ENCODE results near the gene FAT1. TPM values are rescaled to one million over a fixed set of nuclear protein-coding genes. Genes with fewer than 3 reads are reported as not detected.
A peak's percentile ranks its signal among the peaks of the same experiment; 100 is the strongest.

FAT1 gene
- total RNA-seq, 2 donors from 2014 or later, result not detected

DNA sequence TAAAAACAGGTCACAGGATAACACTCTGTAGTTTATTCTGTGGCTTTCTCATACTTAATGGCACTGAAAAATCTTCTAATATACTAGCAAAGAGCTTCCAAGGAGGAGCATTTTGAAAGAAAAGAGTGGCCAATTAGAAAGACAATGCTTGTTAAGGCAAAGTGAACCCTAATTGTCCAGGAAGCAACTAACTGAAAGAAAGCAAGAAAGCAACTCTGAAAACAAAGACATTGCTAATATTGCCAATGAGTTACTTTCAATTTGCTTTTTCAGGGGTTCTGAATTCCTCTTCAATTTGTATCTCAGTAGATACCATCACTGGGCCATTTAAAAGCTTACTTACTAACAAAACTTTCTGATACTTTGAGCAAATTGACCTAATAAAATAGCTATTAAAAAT, 89.8 kb downstream of the FAT1 start:
- no peaks in the 10 kb centered on the region for H3K9me3 Mint-ChIP-seq
- H3K4me3 Mint-ChIP-seq, result no peak overlapping the region
- ATAC-seq (no peak), DNase-seq (ENCODE audit: low spot score) (no peak)
- H3K27ac Mint-ChIP-seq, result no peak overlapping the region
- H3K4me1 Mint-ChIP-seq (ENCODE audit: low read depth in 2 of 2), result no peaks in the 10 kb centered on the region
- no peaks in the 10 kb centered on the region for H3K36me3 Mint-ChIP-seq
- H3K27me3 Mint-ChIP-seq, result no peaks in the 10 kb centered on the region

DNA sequence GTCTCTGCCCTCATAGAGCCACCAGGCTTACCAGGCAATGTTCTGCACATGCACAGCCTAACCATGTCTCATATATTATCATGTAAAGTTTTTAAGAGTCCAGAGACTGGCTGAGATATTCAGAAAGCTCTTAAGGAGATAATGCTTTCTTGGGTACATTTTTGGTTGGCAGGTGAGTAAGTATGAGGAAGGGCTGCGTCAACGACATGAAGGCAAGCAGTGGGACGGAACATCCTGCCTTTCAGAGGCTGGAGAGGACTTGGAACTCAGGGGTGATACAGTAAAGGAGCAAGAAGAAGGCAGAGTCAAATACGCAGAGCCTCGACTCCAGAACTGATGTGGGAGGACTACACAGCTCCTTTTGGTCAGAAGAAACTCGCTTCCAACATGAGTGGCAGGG, 93.5 kb downstream of the FAT1 start:
- no peak overlapping the region for H3K27ac Mint-ChIP-seq
- H3K4me3 Mint-ChIP-seq, result no peak overlapping the region
- H3K4me1 Mint-ChIP-seq (ENCODE audit: low read depth in 2 of 2), result no peaks in the 10 kb centered on the region

DNA sequence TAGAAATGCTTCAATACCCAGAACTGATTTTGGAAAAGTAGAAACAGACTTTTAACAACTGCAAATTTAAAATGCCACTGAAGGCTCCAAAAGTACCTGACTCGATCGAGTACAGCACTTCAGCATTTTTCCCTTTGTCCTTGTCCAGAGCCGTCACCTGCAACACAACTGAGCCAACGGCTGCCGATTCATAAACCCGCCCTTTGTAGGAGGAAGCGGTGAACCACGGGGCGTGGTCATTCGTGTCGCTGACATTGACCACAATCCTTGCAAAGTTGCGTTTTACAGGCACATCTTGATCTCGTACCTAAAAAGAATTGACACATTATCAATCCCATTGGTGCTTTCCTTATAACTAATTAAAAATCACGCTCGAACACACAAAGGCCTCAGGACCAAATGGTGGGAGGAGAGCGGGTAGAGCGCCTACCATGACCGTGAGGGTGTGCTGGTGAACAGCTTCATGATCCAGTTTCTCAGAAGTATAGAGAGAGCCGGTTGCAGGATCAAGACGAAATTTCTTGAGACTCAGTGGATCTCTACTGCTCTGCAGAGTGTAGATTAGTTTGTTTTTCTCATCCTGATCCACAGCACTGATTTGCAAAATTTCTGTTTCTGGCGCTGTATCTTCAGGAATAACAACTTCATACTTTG, 95.5 kb downstream of the FAT1 start:
- no peak overlapping the region for H3K4me3 Mint-ChIP-seq
- H3K27me3 Mint-ChIP-seq, result no peaks in the 10 kb centered on the region

More for the DNA sequence above, 93.5 kb downstream of the FAT1 start:
- DNase-seq (ENCODE audit: low spot score) (no peak), ATAC-seq (no peak)
- Mint-ChIP-seq H3K9me3 (no peaks in the 10 kb centered on the region), H3K36me3 (no peaks in the 10 kb centered on the region), H3K27me3 (no peaks in the 10 kb centered on the region)

DNA sequence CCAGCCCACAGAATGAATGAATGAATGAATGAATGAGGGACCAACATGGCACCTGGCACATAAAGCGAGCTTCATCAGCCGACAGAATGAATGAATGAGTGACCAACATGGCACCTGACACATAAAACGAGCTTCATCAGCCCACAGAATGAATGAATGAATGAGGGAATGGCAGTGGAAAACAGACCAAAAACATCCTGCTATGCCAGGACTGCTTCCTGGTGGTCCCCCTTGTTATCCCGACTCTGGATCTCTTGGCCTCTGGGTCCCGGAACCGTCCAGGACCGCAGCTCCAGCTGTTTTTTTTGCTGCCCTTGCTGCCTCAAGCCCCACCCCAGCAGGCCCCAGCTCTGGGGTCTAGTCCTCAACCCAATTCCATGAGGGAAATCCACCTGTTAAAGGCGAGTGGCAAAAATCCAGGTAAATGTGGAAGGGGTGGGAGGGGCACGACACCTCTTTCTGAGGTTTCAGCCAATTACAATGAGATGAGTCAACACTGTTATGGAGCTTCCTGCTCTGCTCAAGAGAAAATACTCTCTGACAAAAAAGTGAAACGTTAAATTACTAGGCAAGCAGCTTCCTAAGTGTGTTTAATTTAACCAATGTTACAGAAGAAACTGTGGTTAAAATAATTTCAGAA, 96.3 kb downstream of the FAT1 start:
- H3K36me3 Mint-ChIP-seq, result no peaks in the 10 kb centered on the region
- H3K9me3 Mint-ChIP-seq, result peaks cover 9% of the 10 kb centered on the region
- no peaks in the 10 kb centered on the region for H3K27me3 Mint-ChIP-seq
- H3K4me1 Mint-ChIP-seq (ENCODE audit: low read depth in 2 of 2), result no peaks in the 10 kb centered on the region
- ATAC-seq, result peak in 1 of 2 donors; percentile 59
- DNase-seq (ENCODE audit: low spot score), result no peak
- H3K4me3 Mint-ChIP-seq, result no peak overlapping the region
- H3K27ac Mint-ChIP-seq, result no peak overlapping the region

More for the DNA sequence above, 95.5 kb downstream of the FAT1 start:
- Mint-ChIP-seq H3K36me3 (no peaks in the 10 kb centered on the region), H3K4me1 (ENCODE audit: low read depth in 2 of 2) (no peaks in the 10 kb centered on the region), H3K9me3 (peaks cover 5% of the 10 kb centered on the region), H3K27ac (no peak overlapping the region)
- DNase-seq (ENCODE audit: low spot score) (no peak), ATAC-seq (no peak)

DNA sequence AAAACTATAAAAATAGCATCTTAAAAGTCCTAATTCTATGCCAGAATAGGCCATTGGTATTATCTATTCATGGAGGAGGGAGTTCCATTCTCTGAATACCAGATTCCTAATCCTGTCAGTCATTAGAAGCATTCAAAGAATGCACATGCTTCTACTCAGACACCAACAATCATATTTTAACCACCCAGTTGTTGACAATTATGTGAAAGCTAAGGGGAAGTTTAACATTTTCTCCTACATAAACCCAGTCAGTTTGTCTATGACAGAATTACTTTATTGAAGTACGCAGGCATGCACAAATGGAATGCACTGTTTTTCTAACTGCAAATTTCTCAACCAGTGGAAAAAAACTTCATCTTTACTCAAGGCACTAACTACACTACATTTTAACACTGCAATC, 98.7 kb downstream of the FAT1 start:
- Mint-ChIP-seq H3K4me3 (no peak overlapping the region), H3K4me1 (ENCODE audit: low read depth in 2 of 2) (no peaks in the 10 kb centered on the region), H3K27ac (no peak overlapping the region), H3K9me3 (peaks cover 9% of the 10 kb centered on the region), H3K36me3 (no peaks in the 10 kb centered on the region), H3K27me3 (no peaks in the 10 kb centered on the region)
- DNase-seq (ENCODE audit: low spot score) (no peak), ATAC-seq (no peak)

DNA sequence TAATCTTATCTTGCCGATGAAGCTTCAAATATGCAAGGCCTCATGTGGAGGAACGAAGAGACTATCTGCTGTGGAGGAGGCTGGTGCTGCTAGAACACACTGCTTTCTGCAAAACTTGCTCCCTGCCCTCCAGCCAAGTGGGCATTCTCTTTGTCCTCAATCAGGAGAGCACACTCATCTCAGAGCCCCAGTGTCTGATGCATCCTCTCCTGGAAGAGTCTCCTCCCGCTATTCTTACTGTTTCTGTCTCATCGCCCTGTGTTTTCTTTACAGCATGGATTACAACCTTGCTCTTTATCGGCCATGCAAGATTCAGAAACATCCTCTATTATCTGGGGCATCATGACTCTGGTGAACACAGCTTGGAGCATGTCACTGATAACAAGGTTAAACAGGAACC, 100.1 kb downstream of the FAT1 start:
- Mint-ChIP-seq H3K27me3 (no peaks in the 10 kb centered on the region), H3K4me1 (ENCODE audit: low read depth in 2 of 2) (no peaks in the 10 kb centered on the region), H3K9me3 (peaks cover 9% of the 10 kb centered on the region), H3K27ac (no peak overlapping the region), H3K4me3 (no peak overlapping the region), H3K36me3 (no peaks in the 10 kb centered on the region)
- DNase-seq (ENCODE audit: low spot score) (no peak), ATAC-seq (no peak)

DNA sequence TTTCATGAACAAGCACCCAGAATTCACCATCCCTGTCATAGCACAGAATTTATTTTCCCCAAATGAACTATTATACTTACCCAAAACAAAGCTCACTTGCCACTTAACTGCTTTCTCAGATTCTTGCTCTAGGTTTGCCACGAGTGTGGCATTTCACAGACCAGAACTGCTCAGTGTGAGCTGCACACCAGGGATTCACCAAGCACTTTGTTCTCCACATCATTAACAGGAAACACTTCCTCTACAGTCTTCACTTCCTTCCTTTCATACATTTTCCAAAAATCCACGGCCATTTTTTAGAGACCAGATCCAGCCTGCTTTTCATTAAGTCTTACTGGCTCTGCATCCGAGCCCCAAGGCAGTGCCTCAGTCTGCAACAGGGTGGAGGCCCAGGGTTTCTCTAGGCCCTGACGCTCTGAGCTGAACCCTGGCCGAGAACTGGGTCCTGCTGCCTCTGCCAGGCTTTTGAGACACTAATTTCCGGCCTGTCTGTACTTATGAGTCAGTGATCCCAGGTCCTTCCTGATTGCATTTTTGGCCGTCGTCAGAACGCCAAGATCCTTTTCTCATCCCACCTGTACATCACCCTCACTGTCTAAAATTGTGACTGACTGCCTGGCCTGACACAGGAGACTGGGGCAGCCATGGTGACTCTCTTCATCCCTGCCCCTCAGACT, 100.7 kb downstream of the FAT1 start:
- no peaks in the 10 kb centered on the region for H3K36me3 Mint-ChIP-seq
- no peaks in the 10 kb centered on the region for H3K4me1 Mint-ChIP-seq (ENCODE audit: low read depth in 2 of 2)
- DNase-seq (ENCODE audit: low spot score) (no peak), ATAC-seq (peak in 1 of 2 donors; percentile 31)
- no peak overlapping the region for H3K4me3 Mint-ChIP-seq
- peaks cover 13% of the 10 kb centered on the region for H3K9me3 Mint-ChIP-seq
- no peaks in the 10 kb centered on the region for H3K27me3 Mint-ChIP-seq
- H3K27ac Mint-ChIP-seq, result no peak overlapping the region

DNA sequence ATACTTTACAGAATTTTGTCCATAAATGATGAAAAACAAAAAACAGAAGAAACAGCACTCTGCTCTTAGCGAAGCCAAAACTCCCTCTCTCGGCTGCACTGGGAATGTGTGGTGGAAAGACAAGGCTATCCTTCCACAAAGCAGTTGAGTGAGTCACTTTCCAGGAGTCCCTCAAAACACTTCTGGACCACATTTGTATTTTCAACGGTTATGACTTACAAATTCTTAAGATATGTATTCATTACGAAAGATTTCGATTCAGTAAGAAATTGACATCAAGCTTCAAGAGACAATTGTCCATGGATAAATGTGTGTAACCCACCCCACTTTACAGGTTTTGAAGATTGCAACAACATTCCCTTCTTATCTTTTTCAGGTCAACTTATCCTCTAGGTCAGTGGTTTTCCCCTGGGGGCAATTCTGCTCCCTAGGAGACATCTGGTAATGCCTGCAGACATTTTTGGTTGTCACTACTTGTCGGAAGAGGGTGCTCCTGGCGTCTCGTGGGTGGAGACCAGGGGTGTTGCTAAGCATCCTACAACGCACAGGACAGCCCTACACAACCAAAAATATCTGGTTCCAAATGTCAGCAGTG, 101.6 kb downstream of the FAT1 start:
- Mint-ChIP-seq H3K27me3 (no peaks in the 10 kb centered on the region), H3K9me3 (peaks cover 14% of the 10 kb centered on the region), H3K36me3 (no peaks in the 10 kb centered on the region), H3K27ac (no peak overlapping the region), H3K4me1 (ENCODE audit: low read depth in 2 of 2) (no peaks in the 10 kb centered on the region), H3K4me3 (no peak overlapping the region)
- no peak for ATAC-seq
- no peak for DNase-seq (ENCODE audit: low spot score)

DNA sequence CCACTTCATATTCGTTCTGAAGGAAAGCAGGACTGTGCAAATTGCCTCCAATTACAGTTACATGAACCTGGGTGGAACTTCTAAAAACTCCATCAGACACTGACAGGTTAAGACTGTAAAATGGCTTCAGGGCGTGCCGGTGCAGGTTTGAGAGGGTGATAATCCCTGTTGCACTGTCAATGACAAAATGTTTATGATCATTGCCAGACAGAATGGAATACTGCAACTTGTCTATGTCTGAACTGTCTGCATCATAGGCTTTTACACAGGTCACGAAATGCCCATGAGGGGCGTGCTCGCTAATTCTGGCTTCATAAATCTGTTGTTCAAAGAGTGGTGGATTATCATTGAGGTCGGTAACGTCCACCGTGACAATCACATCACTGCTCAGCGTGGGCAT, 104.6 kb downstream of the FAT1 start:
- H3K4me3 Mint-ChIP-seq, result no peak overlapping the region
- ATAC-seq (no peak), DNase-seq (ENCODE audit: low spot score) (no peak)
- no peaks in the 10 kb centered on the region for H3K27me3 Mint-ChIP-seq
- peaks cover 14% of the 10 kb centered on the region for H3K9me3 Mint-ChIP-seq
- H3K4me1 Mint-ChIP-seq (ENCODE audit: low read depth in 2 of 2), result no peaks in the 10 kb centered on the region
- H3K27ac Mint-ChIP-seq, result no peak overlapping the region
- H3K36me3 Mint-ChIP-seq, result no peaks in the 10 kb centered on the region

DNA sequence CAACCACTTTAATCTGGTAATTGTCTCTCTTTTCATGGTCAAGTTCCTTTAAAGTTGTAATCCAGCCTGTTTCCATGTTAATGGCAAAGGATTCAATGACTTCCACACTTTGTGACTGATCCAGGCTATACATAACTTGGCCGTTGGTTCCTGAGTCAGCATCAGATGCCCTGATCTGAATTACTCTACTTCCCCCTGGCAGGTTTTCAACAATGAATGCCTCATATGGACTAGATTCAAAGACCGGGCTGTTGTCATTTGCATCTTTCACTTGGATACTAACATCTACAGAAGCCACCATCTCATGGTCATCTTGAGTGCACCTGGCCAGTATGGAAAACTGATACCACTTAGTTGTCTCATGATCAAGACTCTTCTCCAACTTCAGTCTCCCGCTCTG, 105.7 kb downstream of the FAT1 start:
- Mint-ChIP-seq H3K27me3 (no peaks in the 10 kb centered on the region), H3K4me3 (no peak overlapping the region), H3K27ac (no peak overlapping the region), H3K36me3 (no peaks in the 10 kb centered on the region), H3K4me1 (ENCODE audit: low read depth in 2 of 2) (no peaks in the 10 kb centered on the region), H3K9me3 (peaks cover 8% of the 10 kb centered on the region)
- no peak for DNase-seq (ENCODE audit: low spot score)
- no peak for ATAC-seq

DNA sequence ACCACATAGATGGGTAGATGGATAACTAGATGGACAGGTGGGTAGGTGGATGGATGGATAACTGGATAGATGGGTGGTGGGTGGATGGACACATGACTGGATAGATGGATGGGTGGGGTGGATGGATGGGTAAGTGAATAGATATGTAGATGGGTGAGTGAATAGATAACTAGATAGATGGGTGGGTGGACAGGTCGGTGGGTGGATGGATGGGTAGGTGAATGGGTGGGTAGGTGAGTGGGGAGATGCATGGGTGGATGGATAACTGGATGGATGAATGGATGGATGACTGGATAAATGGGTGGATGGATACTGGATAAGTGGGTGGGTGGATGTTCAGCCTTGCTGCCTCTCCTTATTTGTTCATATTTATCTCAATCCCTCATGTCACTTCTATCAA, 116.2 kb downstream of the FAT1 start:
- H3K9me3 Mint-ChIP-seq, result peaks cover 8% of the 10 kb centered on the region

DNA sequence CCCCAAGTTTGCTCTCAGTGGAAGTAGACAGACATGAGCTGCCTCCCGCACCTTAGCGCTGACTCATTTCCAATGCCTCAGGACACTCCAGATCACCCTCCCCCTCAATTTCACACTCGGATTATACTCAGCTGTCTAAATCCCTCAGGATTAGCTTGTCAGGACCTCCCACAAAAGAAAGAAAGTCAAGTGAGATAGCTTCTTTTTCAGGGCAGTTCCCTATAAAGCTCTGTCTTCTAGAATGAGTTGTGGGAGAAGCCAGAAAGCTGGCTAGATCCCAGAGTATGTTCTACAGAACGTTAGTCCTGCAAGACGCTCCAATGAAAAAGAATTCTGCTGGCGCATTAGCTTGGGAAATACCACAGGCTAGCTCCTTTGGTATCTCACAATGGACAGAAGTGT, 117.1 kb downstream of the FAT1 start:
- no peak for ATAC-seq
- Mint-ChIP-seq H3K27ac (no peak overlapping the region), H3K36me3 (no peaks in the 10 kb centered on the region), H3K4me1 (ENCODE audit: low read depth in 2 of 2) (no peaks in the 10 kb centered on the region), H3K9me3 (peaks cover 8% of the 10 kb centered on the region), H3K27me3 (no peaks in the 10 kb centered on the region), H3K4me3 (no peak overlapping the region)
- DNase-seq (ENCODE audit: low spot score), result no peak

More for the DNA sequence above, 116.2 kb downstream of the FAT1 start:
- ATAC-seq, result no peak
- DNase-seq (ENCODE audit: low spot score), result no peak
- Mint-ChIP-seq H3K4me3 (no peak overlapping the region), H3K27ac (no peak overlapping the region), H3K4me1 (ENCODE audit: low read depth in 2 of 2) (no peaks in the 10 kb centered on the region), H3K36me3 (no peaks in the 10 kb centered on the region), H3K27me3 (no peaks in the 10 kb centered on the region)

DNA sequence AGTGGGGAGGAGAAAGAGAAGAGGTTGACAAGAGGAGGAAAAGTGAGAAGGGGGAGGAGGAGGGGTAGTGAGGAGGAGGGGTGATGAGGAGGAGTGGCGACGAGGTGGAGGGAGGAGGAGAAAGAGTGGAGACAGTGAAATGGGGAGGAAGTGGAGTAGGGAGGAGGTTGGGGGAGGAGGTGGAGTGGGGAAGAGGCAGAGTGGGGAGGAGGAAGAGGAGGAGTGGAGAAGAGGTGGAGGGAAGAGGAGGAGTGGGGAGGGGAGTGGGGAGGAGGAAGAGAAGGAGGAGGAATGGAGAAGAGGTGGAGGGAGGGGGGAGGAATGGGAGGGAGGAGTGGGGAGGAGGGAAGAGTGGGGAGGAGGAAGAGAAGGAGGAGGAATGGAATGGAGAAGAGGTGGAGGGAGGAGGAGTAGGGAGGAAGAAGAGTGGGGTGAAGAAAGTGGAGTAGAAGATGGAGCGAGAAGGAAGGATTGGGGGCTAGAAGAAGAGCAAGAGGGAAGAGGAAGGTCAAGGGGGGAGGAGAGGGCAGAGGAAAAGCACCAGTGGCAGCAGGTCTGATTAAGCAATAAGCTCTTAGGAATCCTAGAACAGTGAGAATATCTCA, 118.3 kb downstream of the FAT1 start:
- no peak overlapping the region for H3K4me3 Mint-ChIP-seq
- ATAC-seq (no peak), DNase-seq (ENCODE audit: low spot score) (no peak)
- no peaks in the 10 kb centered on the region for H3K36me3 Mint-ChIP-seq
- H3K27ac Mint-ChIP-seq, result no peak overlapping the region
- peaks cover 8% of the 10 kb centered on the region for H3K9me3 Mint-ChIP-seq
- no peaks in the 10 kb centered on the region for H3K4me1 Mint-ChIP-seq (ENCODE audit: low read depth in 2 of 2)
- H3K27me3 Mint-ChIP-seq, result no peaks in the 10 kb centered on the region
